Stimulated activated naive CD8-positive, alpha-beta T cell treated with anti-CD3 and anti-CD28 coated beads, Interleukin-15, Interleukin-2, amounts not matched to agents 100 U/mL and 50 U/mL, for 24 hours (primary cell): ENCODE results near the gene KLF4.
"Not testable (repeated sequence)": the region's sequence is repeated elsewhere in the genome, so short reads cannot be mapped to it uniquely, and the experiment has no call there.

Experiments
- ATAC-seq: fragments of 150-1000 bp; cut with Tn5 transposase; one replicate; pipeline ENCODE4 v1.10.0; 2021
- DNase-seq: peaks from one replicate; pipeline ENCODE4 v3.0.0; 2021

The KLF4 gene

DNA sequence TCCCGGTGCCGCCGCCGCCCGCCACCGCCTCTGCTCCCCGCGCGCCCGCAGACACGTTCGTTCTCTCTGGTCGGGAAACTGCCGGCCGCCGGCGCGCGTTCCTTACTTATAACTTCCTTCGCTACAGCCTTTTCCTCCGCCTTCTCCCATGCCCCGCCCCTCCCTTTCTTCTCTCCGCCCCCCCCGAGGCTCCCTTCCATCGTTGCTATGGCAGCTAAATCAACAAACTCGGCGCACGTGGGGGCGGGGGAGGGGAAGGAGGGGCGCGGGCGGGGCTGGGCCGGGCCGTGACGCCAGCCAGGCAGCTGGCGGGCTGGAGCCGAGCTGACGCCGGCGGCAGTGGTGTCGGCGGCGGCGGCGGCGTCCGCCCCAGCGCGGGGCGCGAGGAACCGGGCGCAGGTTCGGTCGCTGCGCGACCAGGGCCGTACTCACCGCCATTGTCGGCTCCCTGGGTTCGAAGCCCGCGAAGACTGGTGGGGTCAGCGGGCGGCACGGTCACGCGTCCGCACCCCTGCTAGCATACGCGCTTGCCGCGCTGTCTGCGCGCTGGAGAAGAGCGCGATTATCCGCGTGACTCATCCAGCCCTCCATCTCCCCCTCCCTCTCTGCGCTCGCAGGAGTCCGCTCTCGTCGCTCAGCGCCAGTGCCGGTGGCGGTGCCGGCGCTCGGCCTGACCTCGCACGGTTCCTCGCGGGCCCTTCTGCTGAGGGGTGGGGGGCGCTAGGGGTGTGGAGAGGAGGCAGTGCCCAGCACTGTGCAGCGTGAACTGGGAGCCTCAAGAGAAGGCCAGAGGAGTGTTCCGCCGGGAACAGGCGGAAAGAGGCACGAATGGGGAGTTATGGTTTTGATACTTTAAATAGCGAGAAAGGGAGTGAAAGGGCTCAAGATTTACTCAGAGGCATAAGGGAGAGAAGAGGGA lies at the start of gene KLF4:
TSS of gene KLF4 (minus strand) at position 83 of the 919 bp plus-strand sequence. CDS start 597 bp downstream, outside the sequence.
- peak; percentile 78 for ATAC-seq
- DNase-seq: peak; percentile 81

GRCh38 chr9:107536462-107536861 lies 46.9 kb upstream of the KLF4 start:
- DNase-seq (no peak), ATAC-seq (no peak)

- no peak for ATAC-seq
- DNase-seq: no peak
Measured at GRCh38 chr9:107534510-107535078, 45.0 kb upstream of the KLF4 start.

DNA sequence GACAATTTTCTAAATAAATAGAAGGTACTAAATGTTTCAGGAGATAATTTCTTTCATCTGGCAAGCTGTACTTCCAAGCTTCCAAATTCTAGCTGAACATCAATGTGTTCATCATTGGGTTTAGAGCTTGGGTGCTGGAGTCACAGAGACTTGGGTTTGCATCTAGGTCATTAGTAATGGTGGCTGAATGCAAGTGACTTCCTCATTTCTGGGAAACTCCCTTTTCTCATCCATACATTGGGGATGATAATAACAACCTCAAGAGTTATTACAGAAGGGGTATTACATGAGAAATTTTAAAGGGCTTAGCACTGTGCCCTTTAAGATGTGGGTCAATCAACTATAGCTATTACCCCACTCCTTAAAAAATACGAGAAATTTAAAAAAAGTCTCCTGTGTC lies 41.1 kb upstream of the KLF4 start:
- DNase-seq: no peak
- no peak for ATAC-seq

DNA sequence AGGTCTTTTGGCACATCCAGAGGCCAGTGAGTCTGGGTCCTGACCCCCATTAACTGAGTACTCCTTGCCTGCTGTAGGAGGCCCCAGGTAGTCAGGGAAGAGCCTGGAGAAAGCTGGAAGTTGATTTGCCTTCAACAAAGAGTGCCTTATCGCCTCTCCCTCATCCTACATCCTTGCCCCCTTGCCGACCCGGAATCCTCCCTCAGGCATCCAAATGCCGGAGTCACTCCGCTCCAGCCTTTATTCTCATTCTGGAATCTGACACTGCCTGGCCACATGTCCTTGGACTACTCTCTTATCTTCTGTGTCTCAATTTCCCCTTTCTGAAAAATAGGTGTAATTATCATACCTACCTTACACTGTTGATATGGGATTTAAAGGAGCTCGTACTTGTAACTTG lies 39.1 kb upstream of the KLF4 start:
- ATAC-seq (no peak), DNase-seq (no peak)

DNA sequence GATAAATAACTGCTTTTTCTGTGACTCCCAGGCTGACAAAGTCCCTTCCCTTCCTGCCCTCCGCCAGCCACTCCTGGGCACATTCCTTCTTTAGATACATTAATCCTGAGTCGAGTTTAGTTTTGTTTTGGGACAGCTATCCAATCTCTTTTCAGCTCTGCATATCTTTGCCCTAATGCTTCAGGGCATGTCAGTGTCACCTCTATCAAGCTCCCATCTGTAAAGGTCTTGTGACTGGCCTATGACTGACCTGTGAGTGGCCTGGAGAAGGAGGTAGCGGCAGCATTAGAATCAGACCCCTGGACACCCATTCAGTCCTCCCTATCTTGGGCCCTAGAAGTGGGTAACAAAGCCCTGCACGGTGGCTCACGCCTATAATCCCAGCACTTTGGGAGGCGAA lies 34.0 kb upstream of the KLF4 start:
- ATAC-seq: no peak
- DNase-seq: no peak

- no peak for ATAC-seq
- no peak for DNase-seq
Measured at GRCh38 chr9:107520186-107520585, 30.6 kb upstream of the KLF4 start.

GRCh38 chr9:107518037-107518807 lies 28.7 kb upstream of the KLF4 start:
- DNase-seq (no peak), ATAC-seq (no peak)

- DNase-seq (no peak), ATAC-seq (no peak)
Measured at GRCh38 chr9:107513464-107514100, 24.0 kb upstream of the KLF4 start.

DNA sequence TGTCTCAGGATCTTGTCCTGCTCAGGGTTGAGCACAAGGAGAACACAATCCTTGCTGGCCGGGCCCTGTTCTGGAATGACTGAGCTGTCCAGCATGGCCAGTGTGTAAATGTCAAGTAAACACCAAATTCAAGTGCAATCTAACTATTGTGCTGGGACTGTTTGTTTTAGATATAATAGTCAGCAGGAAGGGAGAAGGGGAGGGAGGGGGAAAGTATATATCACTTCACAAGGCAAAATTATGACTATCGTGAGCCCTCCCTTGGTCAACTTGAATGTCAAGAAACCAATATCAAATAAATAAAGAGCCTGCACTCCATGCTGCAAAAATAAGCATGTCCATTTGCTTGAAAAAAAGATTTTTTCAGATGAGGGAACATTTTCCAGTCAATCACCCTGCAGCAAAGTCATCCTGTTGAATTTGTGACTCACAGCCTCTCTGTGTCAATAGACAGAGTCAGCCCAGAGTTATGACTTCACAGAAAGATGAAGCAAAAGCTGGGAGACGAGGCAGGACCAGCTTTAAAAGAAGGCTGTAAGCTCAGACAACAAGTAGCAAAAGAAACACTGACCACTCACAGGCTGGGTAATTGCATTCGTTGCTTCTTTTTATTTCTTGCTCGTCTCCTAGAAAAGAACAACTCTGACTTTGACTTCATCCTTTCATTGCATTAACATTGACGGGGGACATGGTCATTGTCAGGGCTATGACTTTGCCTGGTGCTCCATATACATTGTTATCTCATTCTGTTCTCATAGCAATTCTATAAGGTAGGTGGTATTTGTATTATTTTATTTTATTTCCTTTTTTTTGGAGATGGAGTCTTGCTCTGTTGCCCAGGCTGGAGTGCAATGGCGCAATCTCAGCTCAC lies 15.3 kb upstream of the KLF4 start:
- no peak for DNase-seq
- no peak for ATAC-seq

- ATAC-seq: no peak
- no peak for DNase-seq
Measured at GRCh38 chr9:107502464-107502863, 12.9 kb upstream of the KLF4 start.

- not testable (repeated sequence) for ATAC-seq, DNase-seq
Measured at GRCh38 chr9:107500421-107501200, 11.0 kb upstream of the KLF4 start.

- ATAC-seq: no peak
Measured at GRCh38 chr9:107496976-107497375, 7.4 kb upstream of the KLF4 start.

GRCh38 chr9:107492381-107492970 lies 2.9 kb upstream of the KLF4 start:
- ATAC-seq (no peak), DNase-seq (no peak)

More at GRCh38 chr9:107496976-107497375, 7.4 kb upstream of the KLF4 start:
- DNase-seq: no peak

DNA sequence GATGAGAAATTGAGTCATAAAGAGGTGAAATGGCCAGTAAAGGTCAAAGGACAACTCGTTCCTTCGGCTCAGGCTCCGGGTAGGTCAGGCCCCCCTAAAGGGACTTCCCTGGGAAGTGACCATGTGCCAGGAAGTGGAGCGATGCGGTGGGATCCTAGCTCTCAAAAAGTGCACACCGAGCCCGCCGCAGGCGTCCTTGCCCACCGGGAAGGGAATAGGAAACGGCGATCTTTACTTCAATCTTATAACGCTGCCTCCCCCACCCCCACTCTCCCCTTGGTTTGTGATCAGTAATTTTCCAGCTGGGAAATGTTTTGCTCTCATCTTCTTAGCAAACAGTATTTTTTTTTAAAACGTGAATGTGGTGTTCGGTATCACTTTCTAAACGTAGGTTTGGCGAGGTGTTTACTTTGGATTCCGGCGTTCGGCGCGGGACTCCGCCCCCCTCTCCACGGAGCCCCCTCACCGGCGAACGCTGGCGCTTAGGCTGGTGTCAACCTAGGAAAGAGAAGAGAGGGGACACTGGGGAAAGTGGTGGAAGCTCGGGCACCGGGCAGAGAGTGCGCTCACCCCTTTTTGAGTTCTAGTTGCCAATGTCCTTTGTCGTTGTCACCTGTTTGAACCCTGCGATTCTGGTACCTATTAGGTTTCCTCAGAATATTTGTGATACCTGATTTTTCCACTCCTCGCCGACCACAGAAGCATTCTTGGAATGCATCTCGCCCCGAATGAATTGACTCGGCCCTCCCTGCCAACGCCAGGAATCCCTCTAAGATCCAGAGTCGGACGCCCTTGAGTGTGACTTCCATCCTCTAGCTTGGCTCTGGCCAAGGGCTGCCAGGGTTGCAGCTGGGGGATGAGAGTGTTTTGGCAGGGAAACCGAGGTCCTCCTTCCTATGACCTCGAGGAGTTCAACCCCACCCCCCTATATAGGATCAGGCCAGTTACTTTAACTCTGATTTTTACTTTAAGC lies 1.8 kb upstream of the KLF4 start:
- ATAC-seq (no peak), DNase-seq (no peak)

- not testable (repeated sequence) for ATAC-seq, DNase-seq
Measured at GRCh38 chr9:107490606-107490970, 1.0 kb upstream of the KLF4 start.

DNA sequence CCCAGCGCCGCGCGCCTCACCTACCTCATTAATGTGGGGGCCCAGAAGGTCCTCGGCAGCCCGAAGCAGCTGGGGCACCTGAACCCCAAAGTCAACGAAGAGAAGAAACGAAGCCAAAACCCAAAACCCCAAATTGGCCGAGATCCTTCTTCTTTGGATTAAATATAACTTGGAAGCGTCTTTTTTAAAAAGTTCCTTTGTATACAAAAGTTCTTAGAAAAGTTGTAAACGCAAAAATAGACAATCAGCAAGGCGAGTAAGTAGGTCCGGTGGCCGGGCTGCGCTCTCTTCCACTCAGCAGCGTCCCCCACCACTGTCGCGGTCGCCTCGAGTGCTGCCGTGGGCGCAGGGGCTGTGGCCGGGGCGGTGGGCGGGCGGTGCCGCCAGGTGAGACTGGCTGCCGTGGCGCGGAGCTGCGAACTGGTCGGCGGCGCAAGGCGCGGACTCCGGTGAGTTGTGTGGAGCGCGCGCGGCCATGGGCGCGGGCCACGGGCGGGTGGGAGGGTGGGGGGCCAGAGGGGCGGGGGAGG lies 360 bp downstream of the KLF4 start:
- DNase-seq (no peak), ATAC-seq (no peak)

- no peak for ATAC-seq
- peak; percentile 27 for DNase-seq
Measured at GRCh38 chr9:107488375-107489143, 1.0 kb downstream of the KLF4 start.
